Mucosa of descending colon (tissue), 3 donors: Measurements from ENCODE around the gene ZNF576. TPM values are rescaled to one million over a fixed set of nuclear protein-coding genes. Genes with fewer than 3 reads are reported as not detected.

Experiments used
- ATAC-seq: fragments of 200-7000 bp; cut with Tn5 transposase; one replicate; pipeline ENCODE4 v1.9.1; 2020; ENCODE audit warnings: mild to moderate bottlenecking, moderate library complexity
- DNase-seq, 3 donors: peaks; one replicate each; pipeline ENCODE4 v3.0.0-alpha.2; 2020
- H3K36me3 ChIP-seq: fragments of 200-600 bp; one replicate; pipeline ENCODE4 v1.8.0; 2021; ENCODE audit warnings: low read depth, mild to moderate bottlenecking
- H3K4me1 ChIP-seq: fragments of 200-600 bp; one replicate; pipeline ENCODE4 v1.8.0; 2021; ENCODE audit warnings: low read depth, mild to moderate bottlenecking
- H3K4me3 ChIP-seq: fragments of 200-600 bp; one replicate; pipeline ENCODE4 v1.8.0; 2021; ENCODE audit warnings: mild to moderate bottlenecking
- H3K9me3 ChIP-seq: fragments of 200-600 bp; one replicate; pipeline ENCODE4 v1.8.0; 2021; ENCODE audit warnings: mild to moderate bottlenecking
- CTCF ChIP-seq: fragments of 200-600 bp; IDR thresholded peaks from one replicate; pipeline ENCODE4 v1.8.0; 2022; ENCODE audit warnings: antibody characterized with exemption, mild to moderate bottlenecking
- intact Hi-C, 2 donors: fragments of 100-400 bp; cut with DNase I in 1 of 2; cut with micrococcal nuclease in 1 of 2; formaldehyde crosslinking; loops; one replicate each; pipeline versions ENCODE4 v1.11.0 to v1.11.1; 2022; cut with DNase I, micrococcal nuclease
- total RNA-seq, 3 donors: library from RNA; stranded (reverse); fragmentation: NEBNext Ultra II Directional in 2 of 3; extraction: Animal tissue kit (Norgen Biotek cat#: 25700) in 2 of 3; gene quantifications; one replicate each; pipeline versions ENCODE4 v1.2.1 to v1.2.4, GENCODE V29; 2021 to 2023
- donor health status: DM: no; HTN: no; CAD: no; lungs with moderate emphysema.
- donor health status: DM: no; HTN: no; CAD: no.
- donor health status: DM: no; HTN: yes; CAD: no.

The ZNF576 gene
- total RNA-seq, 3 donors from 2014 or later = 15.4 to 18.9 (median 16.3) TPM

DNA sequence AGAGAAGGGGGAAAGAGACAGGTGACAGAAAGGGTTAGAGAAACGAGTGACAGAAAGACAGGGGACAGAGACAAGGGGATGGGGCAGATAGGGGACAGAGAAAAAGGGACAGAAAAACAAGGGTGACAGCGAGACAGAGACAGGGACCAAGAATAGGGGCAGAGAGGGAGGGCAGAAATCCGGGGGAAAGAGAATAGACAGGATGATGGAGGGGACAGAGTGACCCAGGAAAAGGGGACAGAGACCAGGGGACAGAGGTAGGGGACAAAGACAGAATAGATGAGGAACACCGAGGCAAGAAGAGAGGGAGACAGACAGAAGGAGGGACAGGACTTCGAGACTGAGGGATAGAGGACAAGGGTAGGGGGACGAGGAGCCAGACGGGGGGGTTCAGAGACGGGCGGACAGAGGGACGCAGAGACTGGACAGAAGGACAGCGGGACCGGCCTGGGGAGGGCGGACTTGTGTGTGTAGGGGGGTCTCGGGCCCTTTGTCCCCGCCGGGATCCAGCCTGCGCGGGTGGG lies 42.7 kb downstream of the ZNF576 start:
- ATAC-seq (no peak), DNase-seq (no peak)
- no peaks in the 10 kb centered on the region for H3K9me3 ChIP-seq
- no peaks in the 10 kb centered on the region for H3K36me3 ChIP-seq
- intact Hi-C loops = loop anchor here in 1 of 2 donors (10.0 kb wide), 1 partner anchor 84 kb away; no protein-coding TSS in a partner anchor
- peaks cover 6% of the 10 kb centered on the region for H3K4me1 ChIP-seq
- TF ChIP-seq CTCF = no peak
- no peak overlapping the region for H3K4me3 ChIP-seq

DNA sequence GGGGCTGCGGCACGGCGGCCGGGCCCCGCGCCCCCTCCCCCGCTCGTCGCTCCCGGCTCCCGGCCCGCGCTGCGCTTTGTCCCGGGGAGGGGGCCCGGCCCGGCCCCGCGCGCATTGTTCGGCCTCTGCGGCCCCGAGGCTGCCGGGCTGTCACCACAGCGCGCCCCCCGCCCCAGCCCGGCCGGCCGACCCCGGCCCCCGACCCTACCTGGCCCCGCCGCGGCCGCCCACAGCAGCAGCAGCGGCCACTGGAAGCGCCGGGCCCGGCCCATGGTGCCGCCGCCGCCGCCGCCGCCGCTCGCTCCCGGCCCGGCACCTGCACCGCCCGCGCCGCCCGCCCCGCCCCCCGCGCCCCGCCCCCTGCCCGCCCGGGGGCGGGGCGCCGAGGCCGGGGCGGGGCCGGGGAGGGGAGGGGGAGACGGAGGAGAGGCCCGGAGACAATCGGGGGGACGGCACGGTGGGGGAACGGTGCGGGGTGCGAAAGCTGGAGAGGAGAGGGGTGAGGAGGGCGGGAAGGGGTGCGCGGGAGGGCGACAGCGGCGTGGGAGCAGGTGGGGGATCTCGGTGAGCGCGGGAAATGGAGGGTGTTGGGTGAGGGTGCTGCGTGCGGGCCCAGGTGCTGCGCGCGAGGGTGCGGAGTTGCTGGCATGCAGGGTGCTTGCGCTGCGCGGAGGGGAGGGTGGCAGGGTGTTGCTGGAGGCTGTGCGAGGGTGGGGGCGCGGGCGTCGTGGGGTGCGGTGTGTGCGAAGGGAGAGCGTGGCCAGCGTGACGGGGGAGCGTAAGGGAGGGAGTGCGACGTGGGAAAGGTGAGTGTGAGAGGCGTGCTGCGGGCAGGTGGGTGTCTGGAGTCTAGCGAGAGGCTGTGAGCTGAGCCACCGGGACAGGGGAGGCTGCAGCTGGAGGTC lies 43.4 kb downstream of the ZNF576 start, which contains the start of gene CADM4:
Gene CADM4 (minus strand): TSS at position 332 of the 905 bp plus-strand sequence. CDS start 60 bp downstream, at position 272.
- H3K4me1 ChIP-seq = peaks cover 6% of the 10 kb centered on the region
- ATAC-seq (peak; percentile 89), DNase-seq (peak; percentile 43 to 71 (median 65))
- no peak within 1 kb of the TSS for H3K4me3 ChIP-seq
- no peaks in the 10 kb centered on the region for H3K9me3 ChIP-seq
- intact Hi-C loops = loop anchor here in 1 of 2 donors (10.0 kb wide), 1 partner anchor 85 kb away; no protein-coding TSS in a partner anchor
- H3K36me3 ChIP-seq = no peaks in the 10 kb centered on the region
- TF ChIP-seq CTCF = no peak

GRCh38 chr19:43640424-43640757 lies 44.0 kb downstream of the ZNF576 start:
- peak; percentile 4 for ATAC-seq
- DNase-seq = no peak

DNA sequence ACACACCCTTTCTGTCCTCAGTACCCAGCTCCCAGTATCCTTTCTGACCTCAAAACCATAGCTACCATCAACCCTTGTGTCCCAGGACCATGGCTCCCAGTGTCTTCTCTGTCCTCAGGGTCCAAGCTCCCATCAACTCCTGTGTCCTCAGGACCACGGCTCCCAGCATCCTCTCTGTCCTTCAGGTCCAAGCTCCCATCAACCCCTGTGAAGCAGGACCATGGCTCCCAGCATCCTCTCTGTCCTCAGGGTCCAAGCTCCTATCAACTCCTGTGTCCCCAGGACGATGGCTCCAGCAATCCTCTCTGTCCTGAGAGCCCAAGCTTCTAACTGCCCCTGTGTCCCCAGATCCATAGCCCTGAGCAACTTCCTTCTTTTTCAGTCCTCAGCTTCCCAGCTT lies 44.9 kb downstream of the ZNF576 start:
- ATAC-seq (no peak), DNase-seq (no peak)
- Histone ChIP-seq H3K36me3 (no peaks in the 10 kb centered on the region), H3K9me3 (no peaks in the 10 kb centered on the region), H3K4me1 (peaks cover 6% of the 10 kb centered on the region), H3K4me3 (no peak overlapping the region)
- intact Hi-C loops = no loop called here
- no peak for TF ChIP-seq CTCF

More at GRCh38 chr19:43640424-43640757, 44.0 kb downstream of the ZNF576 start:
- no peak for TF ChIP-seq CTCF
- intact Hi-C loops = no loop called here
- H3K9me3 ChIP-seq = no peaks in the 10 kb centered on the region
- peaks cover 6% of the 10 kb centered on the region for H3K4me1 ChIP-seq
- H3K36me3 ChIP-seq = no peaks in the 10 kb centered on the region
- H3K4me3 ChIP-seq = no peak overlapping the region

- no peak for TF ChIP-seq CTCF
- intact Hi-C loops = no loop called here
- no peak overlapping the region for H3K4me3 ChIP-seq
- no peaks in the 10 kb centered on the region for H3K36me3 ChIP-seq
- DNase-seq (no peak), ATAC-seq (no peak)
- no peaks in the 10 kb centered on the region for H3K9me3 ChIP-seq
- H3K4me1 ChIP-seq = peaks cover 6% of the 10 kb centered on the region
Measured at GRCh38 chr19:43642531-43642930, 46.1 kb downstream of the ZNF576 start.
